Measurements from ENCODE around the gene FNDC3B.

DNA sequence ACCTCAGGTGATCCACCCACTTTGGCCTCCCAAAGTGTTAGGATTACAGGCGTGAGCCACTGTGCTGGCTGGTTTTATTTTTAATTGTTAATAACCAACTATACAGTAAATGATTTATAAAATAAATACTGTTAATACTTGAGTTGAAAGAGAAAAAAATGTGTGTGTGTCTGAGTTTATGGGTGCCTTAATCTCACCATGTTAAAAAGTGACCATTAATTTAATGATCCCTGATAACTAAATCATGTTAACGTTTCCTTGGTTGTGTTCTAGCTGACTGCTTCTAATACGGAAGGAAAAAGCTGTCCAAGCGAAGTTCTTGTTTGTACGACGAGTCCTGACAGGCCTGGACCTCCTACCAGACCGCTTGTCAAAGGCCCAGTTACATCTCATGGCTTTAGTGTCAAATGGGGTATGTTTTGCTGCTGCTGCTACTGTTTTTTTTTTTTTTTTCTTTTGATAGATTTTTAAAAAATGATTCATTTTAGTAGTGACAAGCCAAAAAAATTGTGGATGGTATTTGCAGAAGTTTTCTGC, 295.4 kb downstream of the FNDC3B start:
- TF ChIP-seq, protein P1, sequence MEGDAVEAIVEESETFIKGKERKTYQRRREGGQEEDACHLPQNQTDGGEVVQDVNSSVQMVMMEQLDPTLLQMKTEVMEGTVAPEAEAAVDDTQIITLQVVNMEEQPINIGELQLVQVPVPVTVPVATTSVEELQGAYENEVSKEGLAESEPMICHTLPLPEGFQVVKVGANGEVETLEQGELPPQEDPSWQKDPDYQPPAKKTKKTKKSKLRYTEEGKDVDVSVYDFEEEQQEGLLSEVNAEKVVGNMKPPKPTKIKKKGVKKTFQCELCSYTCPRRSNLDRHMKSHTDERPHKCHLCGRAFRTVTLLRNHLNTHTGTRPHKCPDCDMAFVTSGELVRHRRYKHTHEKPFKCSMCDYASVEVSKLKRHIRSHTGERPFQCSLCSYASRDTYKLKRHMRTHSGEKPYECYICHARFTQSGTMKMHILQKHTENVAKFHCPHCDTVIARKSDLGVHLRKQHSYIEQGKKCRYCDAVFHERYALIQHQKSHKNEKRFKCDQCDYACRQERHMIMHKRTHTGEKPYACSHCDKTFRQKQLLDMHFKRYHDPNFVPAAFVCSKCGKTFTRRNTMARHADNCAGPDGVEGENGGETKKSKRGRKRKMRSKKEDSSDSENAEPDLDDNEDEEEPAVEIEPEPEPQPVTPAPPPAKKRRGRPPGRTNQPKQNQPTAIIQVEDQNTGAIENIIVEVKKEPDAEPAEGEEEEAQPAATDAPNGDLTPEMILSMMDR (IDR thresholded peaks at IDR 0.05) = no peak
- TF ChIP-seq POLR2A (IDR thresholded peaks at IDR 0.05) = no peak
